A549 (cell line): ENCODE measurements around the gene TPRN. TPM values are rescaled to one million over a fixed set of nuclear protein-coding genes. Genes with fewer than 3 reads are reported as not detected.

Experiments used
- ATAC-seq, 2 experiments: fragments of 200-7000 bp in 1 of 2; fragments of >200 bp in 1 of 2; cut with Nextera tagmentation in 1 of 2; cut with Tn5 transposase in 1 of 2; 3 replicates each; pipeline versions ENCODE4 v1.8.0 to v1.9.1; 2018 to 2020; ENCODE audit warnings: mild to moderate bottlenecking in 1 of 2, moderate library complexity in 1 of 2
- CTCF ChIA-PET: fragments of 300-600 bp; sonication (Branson Sonifier 250); formaldehyde crosslinking; extraction: SDS; loops from one replicate; lab custom pipeline; 2021; ENCODE audit warnings: antibody characterized with exemption, inconsistent platforms; lab: Yijun Ruan, JAX
- POLR2A ChIA-PET: fragments of 350-600 bp; formaldehyde crosslinking; extraction: SDS; loops from one replicate; lab custom pipeline; 2021; ENCODE audit warnings: antibody characterized with exemption, inconsistent platforms; lab: Yijun Ruan, JAX
- DNase-seq, 2 experiments: peaks; one replicate each; pipeline versions ENCODE4 v3.0.0 to v3.0.0-alpha.2; 2011 to 2016; ENCODE audit warnings: low read depth in 1 of 2, low spot score in 1 of 2
- FAIRE-seq: peaks from 2 replicates; lab custom pipeline; 2011; peaks lifted over from hg19 to GRCh38; lab: Jason Lieb, UNC
- H3K27ac ChIP-seq, 2 experiments: fragments of >200 bp; sonication (Bioruptor Twin); formaldehyde crosslinking; 3 replicates each; pipeline ENCODE4 v1.5.1; 2016 to 2017
- H3K4me1 ChIP-seq: fragments of >200 bp; sonication (Bioruptor Twin); formaldehyde crosslinking; 3 replicates; pipeline ENCODE4 v1.6.1; 2016
- H3K4me2 ChIP-seq: fragments of >200 bp; sonication (Bioruptor Twin); formaldehyde crosslinking; 3 replicates; pipeline ENCODE4 v1.6.1; 2016
- H3K4me3 ChIP-seq: fragments of >200 bp; sonication (Bioruptor Twin); formaldehyde crosslinking; 3 replicates; pipeline ENCODE4 v1.5.1; 2016
- H3K9me3 ChIP-seq: fragments of >200 bp; sonication (Bioruptor Twin); formaldehyde crosslinking; 3 replicates; pipeline ENCODE4 v1.6.1; 2016
- CHD2 ChIP-seq: fragments of 150-350 bp; IDR thresholded peaks from 2 replicates; pipeline ENCODE4 v1.6.1; 2014; ENCODE audit warnings: low read length; ENCODE audit not compliant: partially characterized antibody
- EHF ChIP-seq: fragments of 250-450 bp; sonication (Bioruptor Pico); IDR thresholded peaks from 2 replicates; pipeline ENCODE4 v1.5.0; 2020; ENCODE audit warnings: mild to moderate bottlenecking
- EHMT2 ChIP-seq: fragments of 200-600 bp; sonication (generic); IDR thresholded peaks from 2 replicates; pipeline ENCODE4 v1.6.1; 2016; ENCODE audit warnings: antibody characterized with exemption, low read depth, mild to moderate bottlenecking, moderate library complexity
- EP300 ChIP-seq, 2 experiments: fragments of >200 bp; sonication (Bioruptor Twin); formaldehyde crosslinking; IDR thresholded peaks; 2 replicates in 1 of 2; 3 replicates in 1 of 2; pipeline ENCODE4 v1.6.1; 2016 to 2017
- ESRRA ChIP-seq: fragments of 150-350 bp; IDR thresholded peaks from 2 replicates; pipeline ENCODE4 v1.6.1; 2014; ENCODE audit warnings: mild to moderate bottlenecking, low read length, borderline replicate concordance
- FOSB ChIP-seq: fragments of 250-450 bp; sonication (Bioruptor Pico); IDR thresholded peaks from 2 replicates; pipeline ENCODE4 v1.5.0; 2020; ENCODE audit warnings: mild to moderate bottlenecking, moderate library complexity
- HEYL ChIP-seq: fragments of 250-450 bp; sonication (Bioruptor Pico); IDR thresholded peaks from 2 replicates; pipeline ENCODE4 v1.8.0; 2021; ENCODE audit warnings: mild to moderate bottlenecking, moderate library complexity
- HOXA7 ChIP-seq: fragments of 250-450 bp; sonication (Bioruptor Pico); IDR thresholded peaks from 2 replicates; pipeline ENCODE4 v1.5.0; 2020; ENCODE audit warnings: mild to moderate bottlenecking, moderate library complexity
- MAX ChIP-seq: IDR thresholded peaks from 2 replicates; pipeline ENCODE4 v1.6.1; 2012
- NPAS2 ChIP-seq: fragments of 250-450 bp; sonication (Bioruptor Pico); IDR thresholded peaks from 2 replicates; pipeline ENCODE4 v1.8.0; 2022; ENCODE audit warnings: mild to moderate bottlenecking, moderate library complexity, borderline replicate concordance
- NR3C1 ChIP-seq: fragments of >200 bp; sonication (Bioruptor Twin); formaldehyde crosslinking; IDR thresholded peaks from 3 replicates; pipeline ENCODE4 v1.6.1; 2017
- PBX3 ChIP-seq: IDR thresholded peaks from 2 replicates; pipeline ENCODE4 v1.6.1; 2012
- PHF8 ChIP-seq: fragments of 200-600 bp; sonication (generic); IDR thresholded peaks from 2 replicates; pipeline ENCODE4 v1.6.1; 2016; ENCODE audit warnings: low read depth, mild to moderate bottlenecking, antibody characterized with exemption, moderate library complexity, borderline replicate concordance
- POLR2A ChIP-seq: IDR thresholded peaks from 2 replicates; pipeline ENCODE4 v1.6.1; 2012; ENCODE audit warnings: mild to moderate bottlenecking, low read length
- POLR2AphosphoS2 ChIP-seq: conservative IDR thresholded peaks from 2 replicates; pipeline ENCODE4 v1.6.1; 2012; ENCODE audit warnings: low read length, improper control_type of control experiment, inconsistent platforms
- RAD21 ChIP-seq, 2 experiments: fragments of >200 bp in 1 of 2; sonication (Bioruptor Twin) in 1 of 2; formaldehyde crosslinking in 1 of 2; IDR thresholded peaks in 1 of 2; conservative IDR thresholded peaks in 1 of 2; 2 replicates in 1 of 2; 3 replicates in 1 of 2; pipeline ENCODE4 v1.6.1; 2012 to 2018; ENCODE audit warnings: inconsistent platforms in 1 of 2
- REST ChIP-seq: fragments of 200-600 bp; sonication (generic); IDR thresholded peaks from 2 replicates; pipeline ENCODE4 v1.6.1; 2016; ENCODE audit warnings: antibody characterized with exemption, mild to moderate bottlenecking, moderate library complexity
- RFX5 ChIP-seq: fragments of 450-650 bp; IDR thresholded peaks from 2 replicates; pipeline ENCODE4 v1.7.1; 2014; ENCODE audit warnings: antibody characterized with exemption, mild to moderate bottlenecking, moderate library complexity
- ZC3H11A ChIP-seq: fragments of 450-650 bp; IDR thresholded peaks from 2 replicates; pipeline ENCODE4 v1.6.1; 2014; ENCODE audit warnings: antibody characterized with exemption, mild to moderate bottlenecking
- WGBS: methylation state at CpG from one replicate; pipeline ENCODE4 v1.1.6; 2017; ENCODE audit errors: missing lambda C conversion rate; 5-methylcytosine and 5-hydroxymethylcytosine counted together
- polyA plus RNA-seq, 4 experiments: library from polyadenylated mRNA; depleted of rRNA in 3 of 4; stranded (reverse); fragments of >200 nt; fragmentation: RNase III in 1 of 4; extraction: RNeasy Plus Mini Kit Qiagen cat#74134 plus additional on column Dnase treatment in 1 of 4; gene quantifications; 2 replicates in 3 of 4; 3 replicates in 1 of 4; pipeline ENCODE4 v1.2.3, GENCODE V29; 2011 to 2017
- TF ChIP-seq, protein P1 (sequence below): fragments of >200 bp; sonication (Bioruptor Twin); formaldehyde crosslinking; IDR thresholded peaks from 2 replicates; pipeline ENCODE4 v1.6.1; 2016

Gene TPRN
- polyA plus RNA-seq, 2 of the 4 experiments (the other 2 are of a cell fraction): 2.1 to 6.5 TPM

DNA sequence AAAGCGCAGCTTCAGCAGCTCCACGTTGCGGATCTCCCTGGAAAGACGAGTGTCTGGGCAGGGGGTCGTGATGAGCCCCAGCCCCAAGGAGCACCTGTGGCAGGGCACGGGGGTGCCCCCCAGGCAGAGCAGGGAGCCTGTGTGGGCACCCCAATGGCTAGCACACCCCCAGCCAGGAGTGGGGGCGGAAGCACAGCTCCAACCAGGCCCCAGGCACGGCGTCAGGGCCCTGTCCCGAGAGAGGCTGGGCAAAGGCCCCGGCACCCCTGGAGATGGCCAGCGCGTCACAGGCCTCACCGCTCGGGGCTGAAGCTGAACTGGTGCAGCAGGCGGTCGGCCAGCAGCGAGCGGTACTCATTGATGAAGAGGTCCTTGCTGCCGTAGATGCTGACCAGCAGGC, 20.1 kb downstream of the TPRN start:
- H3K4me3 ChIP-seq: no peak overlapping the region
- FAIRE-seq (no peak), DNase-seq (no peak), ATAC-seq (no peak)
- no peaks in the 10 kb centered on the region for H3K9me3 ChIP-seq
- ChIA-PET CTCF (interaction anchor here (0.8 to 16.5 kb wide), 5 partner anchors 10 to 57 kb away, joined by 3 to 156 read pairs (median 6); partner anchors contain the start of genes ANAPC2, RNF224 and SSNA1), POLR2A (interaction anchor here (1.2 kb wide), 1 partner anchor 60 kb away, joined by 3 read pairs; the partner anchor contains the start of gene TUBB4B)
- H3K4me2 ChIP-seq: no peak overlapping the region
- 98% methylated on average over 7 of the region's 20 CpGs for WGBS
- TF ChIP-seq RFX5 (no peak), NPAS2 (no peak), FOSB (CRISPR knock-in tag) (no peak), POLR2A (no peak), REST (no peak), POLR2AphosphoS2 (no peak), EHF (CRISPR knock-in tag) (no peak), ZC3H11A (no peak), PHF8 (no peak), RAD21 (conservative IDR thresholded peaks at IDR 0.05 in 1 of 2, IDR thresholded peaks at IDR 0.05 in 1 of 2) (no peak), PBX3 (no peak), ESRRA (no peak), CHD2 (no peak), MAX (no peak), HOXA7 (CRISPR knock-in tag) (no peak), EHMT2 (no peak), EP300 (IDR thresholded peaks at IDR 0.05) (no peak), HEYL (CRISPR knock-in tag) (no peak)
- TF ChIP-seq, protein P1, sequence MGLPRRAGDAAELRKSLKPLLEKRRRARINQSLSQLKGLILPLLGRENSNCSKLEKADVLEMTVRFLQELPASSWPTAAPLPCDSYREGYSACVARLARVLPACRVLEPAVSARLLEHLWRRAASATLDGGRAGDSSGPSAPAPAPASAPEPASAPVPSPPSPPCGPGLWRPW: no peak
- no peaks in the 10 kb centered on the region for H3K4me1 ChIP-seq
- no peak overlapping the region for H3K27ac ChIP-seq

DNA sequence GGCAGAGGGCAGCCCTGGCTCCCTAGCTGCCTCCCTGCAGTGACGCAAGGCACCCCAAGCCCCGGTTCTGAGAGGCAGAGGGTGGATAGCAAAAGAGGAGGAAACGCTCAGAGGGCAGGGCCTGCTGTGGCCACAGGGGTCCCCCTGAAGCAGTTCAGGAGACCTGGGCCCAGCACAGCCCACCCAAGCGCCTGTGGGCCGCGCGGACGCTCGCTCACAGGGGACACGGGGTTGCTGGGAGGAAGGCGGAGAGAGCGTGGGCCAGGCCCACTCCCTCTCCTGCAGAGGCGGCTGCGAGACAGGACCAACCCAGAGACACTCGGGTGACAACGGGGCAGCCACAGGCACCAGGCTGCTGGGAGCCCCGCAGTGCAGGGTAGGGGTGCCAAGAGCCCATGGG, 20.8 kb downstream of the TPRN start:
- no peak overlapping the region for H3K4me3 ChIP-seq
- no peaks in the 10 kb centered on the region for H3K4me1 ChIP-seq
- 92% methylated on average over 16 of the region's 17 CpGs for WGBS
- H3K9me3 ChIP-seq: no peaks in the 10 kb centered on the region
- DNase-seq: no peak
- ChIA-PET POLR2A (interaction anchor here (1.2 kb wide), 1 partner anchor 61 kb away, joined by 3 read pairs; the partner anchor contains the start of gene TUBB4B), CTCF (interaction anchor here (0.6 to 16.5 kb wide), 6 partner anchors 10 to 179 kb away, joined by 3 to 156 read pairs (median 18); partner anchors contain the start of genes ANAPC2, LRRC26 and SSNA1)
- TF ChIP-seq PBX3 (no peak), ESRRA (no peak), NR3C1 (no peak), REST (no peak)
- H3K4me2 ChIP-seq: no peak overlapping the region
- FAIRE-seq: no peak
- H3K27ac ChIP-seq: no peak overlapping the region
- no peak for ATAC-seq
